Measurements from ENCODE around the gene LLCFC1. TPM values are rescaled to one million over a fixed set of nuclear protein-coding genes. Genes with fewer than 3 reads are reported as not detected.
A peak's percentile ranks its signal among the peaks of the same experiment; 100 is the strongest.

LLCFC1 gene
- total and polyA plus RNA-seq, 2 of the 8 experiments (the other 6 are each of a cell fraction or from before 2014, with no cell fraction given): not detected

DNA sequence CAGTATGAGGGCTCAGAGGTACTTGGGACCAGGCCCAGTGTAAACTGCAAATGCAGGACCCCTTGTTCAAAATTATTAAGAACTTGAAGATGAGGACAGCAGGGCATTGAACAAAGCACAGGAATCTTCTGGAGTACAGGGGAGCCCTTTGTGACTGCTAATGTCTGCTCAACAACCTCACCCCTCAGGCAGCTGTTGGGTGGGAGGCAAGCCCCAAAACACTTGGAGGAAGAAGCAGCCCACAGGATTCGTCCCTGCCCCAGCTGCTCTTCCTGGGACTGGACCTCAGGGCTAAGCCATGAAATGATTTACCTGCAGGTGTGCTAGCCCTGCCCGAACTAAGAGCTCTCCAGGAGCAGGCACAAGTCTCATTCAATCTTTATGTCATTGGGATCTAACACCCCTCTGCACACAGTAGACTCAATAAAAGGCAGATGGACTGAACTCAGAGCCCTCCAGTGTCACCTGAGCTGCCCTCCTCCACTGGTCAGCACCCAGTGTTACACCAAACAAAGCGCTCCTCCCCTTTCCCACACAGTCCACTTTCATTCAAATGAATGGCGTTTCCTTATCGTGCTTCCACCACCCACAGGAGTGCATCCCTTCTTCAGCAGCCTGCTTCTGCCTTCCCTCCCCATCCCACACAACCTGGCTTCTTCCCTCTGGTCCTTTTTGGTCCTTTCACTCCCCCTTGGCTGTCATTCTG is 6.7 kb upstream of the LLCFC1 start:
- POLR2A ChIA-PET (ENCODE audit: partially characterized antibody): interaction anchor here (0.9 kb wide), 1 partner anchor 22 kb away, joined by 3 read pairs; no protein-coding TSS in a partner anchor
- CTCF ChIA-PET (ENCODE audit: partially characterized antibody): interaction anchor here (0.8 to 4.4 kb wide), 14 partner anchors 7 to 119 kb away, joined by 3 to 36 read pairs (median 8); no protein-coding TSS in a partner anchor
- H2AFZ ChIP-seq (ENCODE audit: low read length): 0 out of 2 replicates have a peak overlapping the region, but pooled peaks have one; percentile 44
- no peaks in the 10 kb centered on the region for H3K9me3 ChIP-seq (ENCODE audit: insufficient read depth in 2 of 2, low read depth in 1 of 2, low read length in 1 of 2)
- no peak overlapping the region for H3K56ac ChIP-seq (replicated peaks; ENCODE audit: insufficient read length, low read depth, low read length)
- H2AK5ac ChIP-seq (ENCODE audit: low read depth, low read length): no peak overlapping the region
- H2BK20ac ChIP-seq (ENCODE audit: low read length): no peak overlapping the region
- H3K4me1 ChIP-seq (replicated peaks in 1 of 4; ENCODE audit: control insufficient read depth in 3 of 4, insufficient read depth in 4 of 4, low read length in 3 of 4): peaks cover 0 to 5% (median 2%) of the 10 kb centered on the region in 4 experiments; a peak in 3 of 7 replicates
- peaks cover 2% of the 10 kb centered on the region; the same call in 1 of the 2 replicates for H3K23me2 ChIP-seq (ENCODE audit: low read depth, low read length)
- no peak overlapping the region for H3K4me3 ChIP-seq (ENCODE audit: extremely low read depth in 1 of 4, insufficient read depth in 2 of 4, low read depth in 3 of 4, low read length in 4 of 4)
- no peak overlapping the region for H3K14ac ChIP-seq (ENCODE audit: insufficient read length)
- 88% methylated on average over 5 of the region's 5 CpGs; no CpG with 5 or more reads in 1 of the 2 experiments for WGBS, 2 experiments (ENCODE audit: extremely low coverage in 1 of 2, insufficient coverage in 1 of 2, insufficient read length in 1 of 2, insufficient replicate concordance in 2 of 2, low coverage in 1 of 2, low lambda C conversion rate in 2 of 2, missing lambda C conversion rate in 1 of 2)
- H3K79me1 ChIP-seq (ENCODE audit: low read depth, low read length): no peaks in the 10 kb centered on the region
- no peak for DNase-seq (ENCODE audit: low read depth in 1 of 2, low spot score in 2 of 2)
- H4K20me1 ChIP-seq (replicated peaks in 1 of 2; ENCODE audit: control insufficient read depth in 1 of 2, insufficient read depth in 2 of 2, low read length in 2 of 2): no peaks in the 10 kb centered on the region
- no peak overlapping the region for H2BK5ac ChIP-seq (ENCODE audit: low read depth, low read length)
- H4K91ac ChIP-seq (replicated peaks; ENCODE audit: insufficient read length, low read length): no peak overlapping the region
- H3K27ac ChIP-seq (ENCODE audit: low read depth, low read length): no peak overlapping the region
- H3K18ac ChIP-seq (ENCODE audit: extremely low read depth, low read length): no peak overlapping the region
- H2BK12ac ChIP-seq (ENCODE audit: low read depth, low read length): no peak overlapping the region
- H3K9ac ChIP-seq (replicated peaks in 1 of 4; ENCODE audit: extremely low read depth in 1 of 4, low read depth in 3 of 4, low read length in 3 of 4): no peak overlapping the region
- no peak for FAIRE-seq
- H3K36me3 ChIP-seq (ENCODE audit: control insufficient read depth in 2 of 4, insufficient read depth in 4 of 4, low read length in 3 of 4): no peaks in the 10 kb centered on the region
- no peak overlapping the region; a peak in 1 of 4 replicates for H3K4me2 ChIP-seq (ENCODE audit: insufficient read depth in 1 of 2, low read depth in 2 of 2, low read length in 2 of 2)
- H3K4ac ChIP-seq (replicated peaks; ENCODE audit: insufficient read length, low read depth, low read length): no peak overlapping the region
- H2BK120ac ChIP-seq (replicated peaks; ENCODE audit: low read depth, low read length): no peak overlapping the region
- no peaks in the 10 kb centered on the region; a peak in 2 of 7 replicates for H3K27me3 ChIP-seq (replicated peaks in 1 of 4; ENCODE audit: control insufficient read depth in 3 of 4, extremely low read depth in 1 of 4, insufficient read depth in 3 of 4, low read length in 3 of 4)
- no peaks in the 10 kb centered on the region for H3K79me2 ChIP-seq (ENCODE audit: control insufficient read depth in 1 of 2, insufficient read depth in 2 of 2, low read length in 2 of 2)
- H2BK15ac ChIP-seq (ENCODE audit: low read length): no peak overlapping the region
- no peak overlapping the region for H4K5ac ChIP-seq (ENCODE audit: insufficient read length, low read depth, low read length)
- no peak overlapping the region for H3K23ac ChIP-seq (ENCODE audit: insufficient read length)
- H4K8ac ChIP-seq (ENCODE audit: extremely low read depth, insufficient read depth, low read length): no peak overlapping the region
- TF ChIP-seq, protein P1, sequence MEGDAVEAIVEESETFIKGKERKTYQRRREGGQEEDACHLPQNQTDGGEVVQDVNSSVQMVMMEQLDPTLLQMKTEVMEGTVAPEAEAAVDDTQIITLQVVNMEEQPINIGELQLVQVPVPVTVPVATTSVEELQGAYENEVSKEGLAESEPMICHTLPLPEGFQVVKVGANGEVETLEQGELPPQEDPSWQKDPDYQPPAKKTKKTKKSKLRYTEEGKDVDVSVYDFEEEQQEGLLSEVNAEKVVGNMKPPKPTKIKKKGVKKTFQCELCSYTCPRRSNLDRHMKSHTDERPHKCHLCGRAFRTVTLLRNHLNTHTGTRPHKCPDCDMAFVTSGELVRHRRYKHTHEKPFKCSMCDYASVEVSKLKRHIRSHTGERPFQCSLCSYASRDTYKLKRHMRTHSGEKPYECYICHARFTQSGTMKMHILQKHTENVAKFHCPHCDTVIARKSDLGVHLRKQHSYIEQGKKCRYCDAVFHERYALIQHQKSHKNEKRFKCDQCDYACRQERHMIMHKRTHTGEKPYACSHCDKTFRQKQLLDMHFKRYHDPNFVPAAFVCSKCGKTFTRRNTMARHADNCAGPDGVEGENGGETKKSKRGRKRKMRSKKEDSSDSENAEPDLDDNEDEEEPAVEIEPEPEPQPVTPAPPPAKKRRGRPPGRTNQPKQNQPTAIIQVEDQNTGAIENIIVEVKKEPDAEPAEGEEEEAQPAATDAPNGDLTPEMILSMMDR (IDR thresholded peaks at IDR 0.05; ENCODE audit: control extremely low read depth in 1 of 3, insufficient read depth in 1 of 3, low read depth in 1 of 3, low read length in 3 of 3): no peak
- TF ChIP-seq NANOG (IDR thresholded peaks at IDR 0.05; ENCODE audit: insufficient read depth, low read depth, low read length, poor library complexity, severe bottlenecking): no peak
- no peak for TF ChIP-seq KDM5A (IDR thresholded peaks at IDR 0.05; ENCODE audit: low read length)
- TF ChIP-seq RBBP5 (IDR thresholded peaks at IDR 0.05; ENCODE audit: borderline replicate concordance, low read depth, low read length): no peak
- no peak for TF ChIP-seq GABPA (IDR thresholded peaks at IDR 0.05; ENCODE audit: borderline replicate concordance, insufficient read depth, low read length)
- no peak for TF ChIP-seq SIX5 (IDR thresholded peaks at IDR 0.05; ENCODE audit: low read depth, low read length)
- TF ChIP-seq E2F6 (IDR thresholded peaks at IDR 0.05): no peak
- no peak for TF ChIP-seq TAF1 (IDR thresholded peaks at IDR 0.05; ENCODE audit: low read depth, low read length)
- no peak for TF ChIP-seq TBP (IDR thresholded peaks at IDR 0.05; ENCODE audit: low read depth, low read length)
